OCI-LY3 (cell line): ENCODE data around the gene BIRC7.

Experiments used
- EZH2phosphoT487 ChIP-seq: fragments of 200-600 bp; shearing (Covaris generic); IDR thresholded peaks from 2 replicates; pipeline ENCODE4 v1.6.1; 2018; ENCODE audit warnings: antibody characterized with exemption, mixed run types, low read depth
- TF ChIP-seq, protein P1 (sequence below): fragments of 200-600, 300-600 bp; sonication (generic); IDR thresholded peaks from 2 replicates; pipeline ENCODE4 v1.5.1; 2014; ENCODE audit warnings: antibody characterized with exemption, low read length, low read depth

DNA sequence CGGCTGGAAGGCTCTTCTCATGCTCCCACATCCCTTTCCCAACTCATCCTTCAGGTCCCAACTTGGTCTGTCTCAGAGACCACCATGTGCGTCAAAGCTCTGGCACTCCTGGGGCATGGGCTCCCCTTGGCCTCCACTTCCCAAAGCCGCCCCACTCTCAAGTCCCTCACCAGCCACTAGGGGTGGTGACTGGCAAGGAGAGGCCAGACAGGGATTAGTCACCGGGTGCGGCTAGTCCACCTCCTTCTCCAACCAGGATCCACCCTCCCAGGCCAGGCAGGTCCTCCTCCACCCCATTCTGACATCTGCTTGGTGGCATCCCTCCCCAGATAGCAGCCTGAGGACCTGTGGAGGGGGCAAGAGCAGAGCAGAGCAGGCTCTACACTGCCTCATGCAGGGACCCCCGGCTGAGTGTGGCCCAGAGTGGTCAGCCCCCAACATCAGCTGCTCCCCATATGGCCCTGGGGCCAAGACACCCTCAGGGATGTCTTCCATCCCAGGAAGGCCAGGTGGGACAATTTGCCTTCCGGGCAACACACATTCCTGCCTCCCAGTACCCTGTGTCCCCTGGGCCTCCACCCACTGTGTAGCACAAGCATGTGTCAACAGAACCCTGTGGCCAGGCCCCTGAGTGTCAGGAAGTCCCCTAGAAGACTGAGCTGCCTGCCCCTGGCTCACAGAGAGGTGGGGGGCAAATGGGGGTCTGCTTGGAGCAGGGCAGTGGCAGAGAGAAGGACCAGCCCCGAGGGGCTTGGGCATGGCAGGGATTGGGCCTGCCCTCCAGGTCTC lies 49.0 kb upstream of the BIRC7 start:
- TF ChIP-seq, protein P1, sequence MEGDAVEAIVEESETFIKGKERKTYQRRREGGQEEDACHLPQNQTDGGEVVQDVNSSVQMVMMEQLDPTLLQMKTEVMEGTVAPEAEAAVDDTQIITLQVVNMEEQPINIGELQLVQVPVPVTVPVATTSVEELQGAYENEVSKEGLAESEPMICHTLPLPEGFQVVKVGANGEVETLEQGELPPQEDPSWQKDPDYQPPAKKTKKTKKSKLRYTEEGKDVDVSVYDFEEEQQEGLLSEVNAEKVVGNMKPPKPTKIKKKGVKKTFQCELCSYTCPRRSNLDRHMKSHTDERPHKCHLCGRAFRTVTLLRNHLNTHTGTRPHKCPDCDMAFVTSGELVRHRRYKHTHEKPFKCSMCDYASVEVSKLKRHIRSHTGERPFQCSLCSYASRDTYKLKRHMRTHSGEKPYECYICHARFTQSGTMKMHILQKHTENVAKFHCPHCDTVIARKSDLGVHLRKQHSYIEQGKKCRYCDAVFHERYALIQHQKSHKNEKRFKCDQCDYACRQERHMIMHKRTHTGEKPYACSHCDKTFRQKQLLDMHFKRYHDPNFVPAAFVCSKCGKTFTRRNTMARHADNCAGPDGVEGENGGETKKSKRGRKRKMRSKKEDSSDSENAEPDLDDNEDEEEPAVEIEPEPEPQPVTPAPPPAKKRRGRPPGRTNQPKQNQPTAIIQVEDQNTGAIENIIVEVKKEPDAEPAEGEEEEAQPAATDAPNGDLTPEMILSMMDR: no peak
- TF ChIP-seq EZH2phosphoT487: no peak
